ENCODE data around the gene LYPD6B. TPM values are rescaled to one million over a fixed set of nuclear protein-coding genes. Genes with fewer than 3 reads are reported as not detected.

Gene LYPD6B
- total and polyA plus RNA-seq, 2 donors (not counting 3 experiments of a cell fraction or from before 2014, with no cell fraction given): not detected

DNA sequence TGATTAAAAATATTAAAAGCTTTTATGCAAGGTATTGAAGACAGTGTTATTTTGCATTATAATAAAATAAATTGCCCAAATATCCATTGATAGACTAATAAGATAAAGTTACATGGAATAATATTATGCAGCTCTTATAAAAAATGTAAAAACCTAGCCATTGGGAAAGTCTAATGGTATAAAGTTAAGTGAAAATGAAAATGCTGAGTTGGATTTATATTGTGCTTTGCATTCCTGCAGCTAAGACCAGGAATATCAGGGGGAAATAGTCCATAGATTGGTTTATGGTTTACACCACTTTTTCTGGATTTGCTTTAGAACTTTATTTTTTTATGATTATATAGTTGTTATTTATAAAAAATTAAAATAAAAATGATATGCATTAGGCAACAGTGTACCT is 46.1 kb upstream of the LYPD6B start:
- Histone ChIP-seq H3K27ac (ENCODE audit: insufficient read depth, low read depth, low read length) (no peak overlapping the region), H2AFZ (ENCODE audit: low read depth, low read length) (no peak overlapping the region), H3K36me3 (ENCODE audit: control insufficient read depth in 2 of 2, extremely low read depth in 1 of 2, insufficient read depth in 2 of 2, low read length in 2 of 2) (no peaks in the 10 kb centered on the region), H3K4me2 (ENCODE audit: insufficient read depth, low read length) (no peak overlapping the region), H3K4me3 (replicated peaks in 1 of 3; ENCODE audit: insufficient read depth in 1 of 3, low read depth in 1 of 3, low read length in 3 of 3) (no peak overlapping the region), H3K4me1 (ENCODE audit: control insufficient read depth, extremely low read depth, insufficient read depth, low read length) (no peaks in the 10 kb centered on the region), H3K27me3 (ENCODE audit: control insufficient read depth in 2 of 2, insufficient read depth in 2 of 2, low read length in 2 of 2) (no peaks in the 10 kb centered on the region), H3K79me2 (ENCODE audit: control insufficient read depth, insufficient read depth, low read length) (no peaks in the 10 kb centered on the region), H3K9me3 (replicated peaks; ENCODE audit: control insufficient read depth, insufficient read depth, low read length) (no peaks in the 10 kb centered on the region), H3K9ac (replicated peaks; ENCODE audit: extremely low read depth, insufficient read depth, low read length) (no peak overlapping the region), H4K20me1 (replicated peaks; ENCODE audit: control insufficient read depth, extremely low read depth, insufficient read depth, low read length) (no peaks in the 10 kb centered on the region), H3K9me1 (replicated peaks; ENCODE audit: control insufficient read depth, extremely low read depth, insufficient read depth, low read length) (no peaks in the 10 kb centered on the region)
- ChIA-PET CTCF (interaction anchor here (0.9 to 3.2 kb wide), 4 partner anchors 25 to 1055 kb away, joined by 3 to 36 read pairs (median 4); no protein-coding TSS in a partner anchor), POLR2A (no interaction called here)
- intact Hi-C loops (cut with micrococcal nuclease): no loop called here
- FAIRE-seq: no peak
- DNase-seq (ENCODE audit: low read depth, low spot score): no peak
- dilution Hi-C loops (cut with MboI; ENCODE audit: extremely low pct_ligation_motif_present, low sequenced_read_pairs): no loop called here
- BruUV-seq (replicated peaks): no TSS peak
- TF ChIP-seq JUN (IDR thresholded peaks at IDR 0.05; ENCODE audit: borderline replicate concordance, insufficient read depth, insufficient read length, low read depth): no peak
- no peak for TF ChIP-seq GATA2 (IDR thresholded peaks at IDR 0.05; ENCODE audit: insufficient read depth, insufficient read length, low read depth, low read length)
- TF ChIP-seq EZH2 (IDR thresholded peaks at IDR 0.05; ENCODE audit: borderline replicate concordance, low read depth, low read length, severe bottlenecking): no peak
- TF ChIP-seq, protein P1, sequence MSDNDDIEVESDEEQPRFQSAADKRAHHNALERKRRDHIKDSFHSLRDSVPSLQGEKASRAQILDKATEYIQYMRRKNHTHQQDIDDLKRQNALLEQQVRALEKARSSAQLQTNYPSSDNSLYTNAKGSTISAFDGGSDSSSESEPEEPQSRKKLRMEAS (IDR thresholded peaks at IDR 0.05; ENCODE audit: insufficient read depth, insufficient read length): no peak
- TF ChIP-seq POLR2A (IDR thresholded peaks at IDR 0.05; ENCODE audit: low read depth, low read length): no peak
- no peak for TF ChIP-seq MYC (IDR thresholded peaks at IDR 0.05; ENCODE audit: low read depth, low read length)
- TF ChIP-seq, protein P2, sequence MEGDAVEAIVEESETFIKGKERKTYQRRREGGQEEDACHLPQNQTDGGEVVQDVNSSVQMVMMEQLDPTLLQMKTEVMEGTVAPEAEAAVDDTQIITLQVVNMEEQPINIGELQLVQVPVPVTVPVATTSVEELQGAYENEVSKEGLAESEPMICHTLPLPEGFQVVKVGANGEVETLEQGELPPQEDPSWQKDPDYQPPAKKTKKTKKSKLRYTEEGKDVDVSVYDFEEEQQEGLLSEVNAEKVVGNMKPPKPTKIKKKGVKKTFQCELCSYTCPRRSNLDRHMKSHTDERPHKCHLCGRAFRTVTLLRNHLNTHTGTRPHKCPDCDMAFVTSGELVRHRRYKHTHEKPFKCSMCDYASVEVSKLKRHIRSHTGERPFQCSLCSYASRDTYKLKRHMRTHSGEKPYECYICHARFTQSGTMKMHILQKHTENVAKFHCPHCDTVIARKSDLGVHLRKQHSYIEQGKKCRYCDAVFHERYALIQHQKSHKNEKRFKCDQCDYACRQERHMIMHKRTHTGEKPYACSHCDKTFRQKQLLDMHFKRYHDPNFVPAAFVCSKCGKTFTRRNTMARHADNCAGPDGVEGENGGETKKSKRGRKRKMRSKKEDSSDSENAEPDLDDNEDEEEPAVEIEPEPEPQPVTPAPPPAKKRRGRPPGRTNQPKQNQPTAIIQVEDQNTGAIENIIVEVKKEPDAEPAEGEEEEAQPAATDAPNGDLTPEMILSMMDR (IDR thresholded peaks at IDR 0.05; ENCODE audit: extremely low read depth in 1 of 2, insufficient read depth in 1 of 2, low read depth in 1 of 2, low read length in 2 of 2): no peak
- no peak for TF ChIP-seq FOS (IDR thresholded peaks at IDR 0.05; ENCODE audit: borderline replicate concordance, insufficient read depth, low read length)
- no peak for TF ChIP-seq POLR2AphosphoS5 (IDR thresholded peaks at IDR 0.05; ENCODE audit: insufficient read depth, low read depth, low read length)

All from endothelial cell of umbilical vein (primary cell).